SK-N-SH (cell line): ENCODE data around the gene ZNF550. TPM values are rescaled to one million over a fixed set of nuclear protein-coding genes. Genes with fewer than 3 reads are reported as not detected.

ENCODE experiments used
- CTCF ChIA-PET: fragments of 300-600, 350-600 bp; formaldehyde crosslinking; extraction: SDS; loops from one replicate; lab custom pipeline; 2021; lab: Yijun Ruan, JAX
- POLR2A ChIA-PET: fragments of 350-600 bp; sonication (Branson Sonifier 250); formaldehyde crosslinking; extraction: SDS; loops from one replicate; lab custom pipeline; 2020; ENCODE audit warnings: antibody characterized with exemption, inconsistent platforms; lab: Yijun Ruan, JAX
- DNase-seq: peaks from one replicate; pipeline ENCODE4 v3.0.0; 2012
- H2AFZ ChIP-seq: fragments of 200-600 bp; sonication (generic); 2 replicates; pipeline ENCODE4 v1.8.1; 2016; ENCODE audit warnings: antibody characterized with exemption, mild to moderate bottlenecking, low read depth
- H3F3A ChIP-seq: fragments of 200-600 bp; sonication (generic); replicated peaks from 2 replicates; pipeline ENCODE3; 2016; ENCODE audit warnings: antibody characterized with exemption, mild to moderate bottlenecking; ENCODE audit not compliant: insufficient read depth
- H3K27ac ChIP-seq, 2 experiments: fragments of 200-500 bp in 1 of 2; fragments of 200-600 bp in 1 of 2; sonication (Bioruptor generic) in 1 of 2; sonication (generic), shearing (Covaris generic) in 1 of 2; 2 replicates each; pipeline versions ENCODE4 v1.5.1 to v1.6.1; 2014 to 2016; ENCODE audit warnings: low read depth in 2 of 2, inconsistent platforms in 1 of 2, low read length in 1 of 2, mild to moderate bottlenecking in 1 of 2, mixed read lengths in 1 of 2
- H3K27me3 ChIP-seq: fragments of 200-600 bp; sonication (generic), shearing (Covaris generic); 2 replicates; pipeline ENCODE4 v1.6.1; 2016; ENCODE audit warnings: mixed run types; ENCODE audit not compliant: insufficient read depth
- H3K36me3 ChIP-seq, 2 experiments: fragments of 200-500 bp in 1 of 2; fragments of 200-600 bp in 1 of 2; sonication (Bioruptor generic) in 1 of 2; sonication (generic) in 1 of 2; replicated peaks in 1 of 2; 2 replicates each; pipeline versions ENCODE3 to v1.5.1; 2014 to 2016; ENCODE audit warnings: low read length in 1 of 2, mild to moderate bottlenecking in 1 of 2; ENCODE audit not compliant: insufficient read depth in 2 of 2, control insufficient read depth in 1 of 2
- H3K4me1 ChIP-seq, 2 experiments: fragments of 200-500 bp in 1 of 2; fragments of 200-600 bp in 1 of 2; sonication (Bioruptor generic) in 1 of 2; sonication (generic), shearing (Covaris generic) in 1 of 2; 2 replicates each; pipeline versions ENCODE4 v1.5.1 to v1.6.1; 2014 to 2016; ENCODE audit warnings: low read depth in 1 of 2, low read length in 1 of 2, mixed run types in 1 of 2; ENCODE audit not compliant: insufficient read depth in 2 of 2, control insufficient read depth in 1 of 2
- H3K4me2 ChIP-seq: fragments of 200-600 bp; sonication (generic), shearing (Covaris generic); 2 replicates; pipeline ENCODE4 v1.6.1; 2017; ENCODE audit warnings: mixed run types
- H3K4me3 ChIP-seq, 2 experiments: fragments of 200-500 bp in 1 of 2; fragments of 200-600 bp in 1 of 2; sonication (Bioruptor generic) in 1 of 2; sonication (generic), shearing (Covaris generic) in 1 of 2; 2 replicates each; pipeline versions ENCODE4 v1.5.1 to v1.8.1; 2014 to 2016; ENCODE audit warnings: low read depth in 2 of 2, inconsistent platforms in 1 of 2, low read length in 1 of 2, mild to moderate bottlenecking in 1 of 2, mixed read lengths in 1 of 2, moderate library complexity in 1 of 2
- H3K79me2 ChIP-seq: fragments of 200-600 bp; sonication (generic); 2 replicates; pipeline ENCODE4 v1.8.1; 2017; ENCODE audit warnings: mild to moderate bottlenecking; ENCODE audit not compliant: insufficient read depth
- H3K9ac ChIP-seq: fragments of 200-600 bp; sonication (generic); 2 replicates; pipeline ENCODE4 v1.6.1; 2017; ENCODE audit warnings: mixed run types
- H3K9me2 ChIP-seq: fragments of 200-600 bp; sonication (generic); 2 replicates; pipeline ENCODE4 v1.6.1; 2017; ENCODE audit warnings: mixed run types
- H3K9me3 ChIP-seq: fragments of 200-600 bp; sonication (generic); 2 replicates; pipeline ENCODE4 v1.6.1; 2017; ENCODE audit warnings: mixed run types, mild to moderate bottlenecking, moderate library complexity
- H4K20me1 ChIP-seq: fragments of 200-600 bp; sonication (generic); 2 replicates; pipeline ENCODE4 v1.6.1; 2017; ENCODE audit warnings: mild to moderate bottlenecking, mixed run types; ENCODE audit not compliant: insufficient read depth
- CHD2 ChIP-seq: fragments of 150-350 bp; IDR thresholded peaks from 2 replicates; pipeline ENCODE4 v1.6.1; 2018; ENCODE audit warnings: low read length; ENCODE audit not compliant: partially characterized antibody
- ELF1 ChIP-seq: IDR thresholded peaks from 2 replicates; pipeline ENCODE4 v1.4.0; 2012
- EZH2phosphoT487 ChIP-seq: fragments of 200-600 bp; sonication (generic); IDR thresholded peaks from 2 replicates; pipeline ENCODE4 v1.6.1; 2017; ENCODE audit warnings: low read depth, mixed run types, mild to moderate bottlenecking, antibody characterized with exemption, moderate library complexity, borderline replicate concordance
- FOXJ3 ChIP-seq: sonication (generic); formaldehyde crosslinking; IDR thresholded peaks from 2 replicates; pipeline ENCODE4 v1.5.1; 2020; ENCODE audit warnings: mild to moderate bottlenecking, missing genetic modification reagents
- JUND ChIP-seq: IDR thresholded peaks from 2 replicates; pipeline ENCODE4 v1.4.0; 2012
- MAX ChIP-seq: IDR thresholded peaks from 2 replicates; pipeline ENCODE4 v1.4.0; 2012; ENCODE audit warnings: low read depth
- MEF2A ChIP-seq: IDR thresholded peaks from 2 replicates; pipeline ENCODE4 v1.4.0; 2012; ENCODE audit warnings: low read depth, borderline replicate concordance
- NFIC ChIP-seq: IDR thresholded peaks from 2 replicates; pipeline ENCODE4 v1.4.0; 2012; ENCODE audit warnings: borderline replicate concordance
- NRF1 ChIP-seq: IDR thresholded peaks from 2 replicates; pipeline ENCODE4 v1.6.1; 2012; ENCODE audit warnings: low read depth, mild to moderate bottlenecking, low read length
- POLR2AphosphoS5 ChIP-seq: IDR thresholded peaks from 2 replicates; pipeline ENCODE4 v1.6.1; 2012; ENCODE audit warnings: low read depth, low read length
- RCOR1 ChIP-seq: fragments of 150-350 bp; IDR thresholded peaks from 2 replicates; pipeline ENCODE4 v1.6.1; 2017; ENCODE audit warnings: antibody characterized with exemption, low read length
- RXRA ChIP-seq: IDR thresholded peaks from 2 replicates; pipeline ENCODE4 v1.4.0; 2012; ENCODE audit warnings: low read depth, mild to moderate bottlenecking, borderline replicate concordance
- SIN3A ChIP-seq: IDR thresholded peaks from 2 replicates; pipeline ENCODE4 v1.6.1; 2012; ENCODE audit warnings: low read depth, mild to moderate bottlenecking, low read length, moderate library complexity, borderline replicate concordance
- TEAD4 ChIP-seq: IDR thresholded peaks from 2 replicates; pipeline ENCODE4 v1.4.0; 2012; ENCODE audit warnings: mild to moderate bottlenecking, borderline replicate concordance; ENCODE audit not compliant: insufficient read depth
- YY1 ChIP-seq: IDR thresholded peaks from 2 replicates; pipeline ENCODE4 v1.4.0; 2012; ENCODE audit warnings: low read depth, mild to moderate bottlenecking
- WGBS: methylation state at CpG from one replicate; pipeline ENCODE4 v1.1.6; 2017; ENCODE audit warnings: low lambda C conversion rate; 5-methylcytosine and 5-hydroxymethylcytosine counted together
- polyA plus RNA-seq, 3 experiments: library from polyadenylated mRNA; depleted of rRNA; stranded (reverse); fragments of >200 nt; gene quantifications; 2 replicates each; pipeline ENCODE4 v1.2.3, GENCODE V29; 2012
- TF ChIP-seq, protein P1 (sequence below): fragments of 150-350 bp; IDR thresholded peaks from 2 replicates; pipeline ENCODE4 v1.6.1; 2017; ENCODE audit warnings: antibody characterized with exemption, low read length, low read depth, borderline replicate concordance
- TF ChIP-seq, protein P2 (sequence below): fragments of 200-600 bp; sonication (generic); IDR thresholded peaks from 2 replicates; pipeline ENCODE4 v1.6.1; 2017; ENCODE audit warnings: antibody characterized with exemption, mild to moderate bottlenecking, moderate library complexity

Gene ZNF550
- polyA plus RNA-seq, 1 of the 3 experiments (the other 2 are of a cell fraction): 5.7 TPM

GRCh38 chr19:57559404-57560025 is at the start of gene ZNF550 (continued):
- TF ChIP-seq ELF1: no peak
- TF ChIP-seq CHD2: peak; percentile 83
- TF ChIP-seq MAX: peak; percentile 85
- no peak for TF ChIP-seq EZH2phosphoT487
- peak; percentile 81 for TF ChIP-seq POLR2AphosphoS5
- no peak for TF ChIP-seq YY1
- no peak for TF ChIP-seq MEF2A
- no peak for TF ChIP-seq NRF1
- TF ChIP-seq FOXJ3: no peak
- TF ChIP-seq, protein P1, sequence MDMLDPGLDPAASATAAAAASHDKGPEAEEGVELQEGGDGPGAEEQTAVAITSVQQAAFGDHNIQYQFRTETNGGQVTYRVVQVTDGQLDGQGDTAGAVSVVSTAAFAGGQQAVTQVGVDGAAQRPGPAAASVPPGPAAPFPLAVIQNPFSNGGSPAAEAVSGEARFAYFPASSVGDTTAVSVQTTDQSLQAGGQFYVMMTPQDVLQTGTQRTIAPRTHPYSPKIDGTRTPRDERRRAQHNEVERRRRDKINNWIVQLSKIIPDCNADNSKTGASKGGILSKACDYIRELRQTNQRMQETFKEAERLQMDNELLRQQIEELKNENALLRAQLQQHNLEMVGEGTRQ: no peak

DNA sequence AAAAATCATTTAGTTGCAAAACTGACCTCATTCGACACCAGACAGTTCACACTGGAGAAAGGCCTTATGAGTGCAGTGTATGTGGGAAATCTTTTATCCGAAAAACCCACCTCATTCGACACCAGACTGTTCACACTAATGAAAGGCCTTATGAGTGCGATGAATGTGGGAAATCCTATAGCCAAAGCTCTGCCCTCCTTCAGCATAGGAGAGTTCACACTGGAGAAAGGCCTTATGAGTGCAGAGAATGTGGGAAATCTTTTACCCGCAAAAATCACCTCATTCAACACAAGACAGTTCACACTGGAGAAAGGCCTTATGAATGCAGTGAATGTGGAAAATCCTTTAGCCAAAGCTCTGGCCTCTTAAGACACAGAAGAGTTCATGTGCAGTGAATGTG is 47.3 kb upstream of the ZNF550 start:
- Histone ChIP-seq H3K4me1 (no peaks in the 10 kb centered on the region), H3K27ac (no peak overlapping the region)
- 98% methylated on average over 5 of the region's 5 CpGs for WGBS
- TF ChIP-seq, protein P2, sequence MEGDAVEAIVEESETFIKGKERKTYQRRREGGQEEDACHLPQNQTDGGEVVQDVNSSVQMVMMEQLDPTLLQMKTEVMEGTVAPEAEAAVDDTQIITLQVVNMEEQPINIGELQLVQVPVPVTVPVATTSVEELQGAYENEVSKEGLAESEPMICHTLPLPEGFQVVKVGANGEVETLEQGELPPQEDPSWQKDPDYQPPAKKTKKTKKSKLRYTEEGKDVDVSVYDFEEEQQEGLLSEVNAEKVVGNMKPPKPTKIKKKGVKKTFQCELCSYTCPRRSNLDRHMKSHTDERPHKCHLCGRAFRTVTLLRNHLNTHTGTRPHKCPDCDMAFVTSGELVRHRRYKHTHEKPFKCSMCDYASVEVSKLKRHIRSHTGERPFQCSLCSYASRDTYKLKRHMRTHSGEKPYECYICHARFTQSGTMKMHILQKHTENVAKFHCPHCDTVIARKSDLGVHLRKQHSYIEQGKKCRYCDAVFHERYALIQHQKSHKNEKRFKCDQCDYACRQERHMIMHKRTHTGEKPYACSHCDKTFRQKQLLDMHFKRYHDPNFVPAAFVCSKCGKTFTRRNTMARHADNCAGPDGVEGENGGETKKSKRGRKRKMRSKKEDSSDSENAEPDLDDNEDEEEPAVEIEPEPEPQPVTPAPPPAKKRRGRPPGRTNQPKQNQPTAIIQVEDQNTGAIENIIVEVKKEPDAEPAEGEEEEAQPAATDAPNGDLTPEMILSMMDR: no peak
- TF ChIP-seq NFIC (no peak), SIN3A (no peak), NRF1 (no peak), RCOR1 (no peak), YY1 (no peak), TEAD4 (no peak), RXRA (no peak), JUND (no peak)
- TF ChIP-seq, all 33 proteins: peak for 0
- H3K9me3 ChIP-seq: no peaks in the 10 kb centered on the region
- no peaks in the 10 kb centered on the region for H3K27me3 ChIP-seq
- peaks cover 16% of the 10 kb centered on the region; the same call in 1 of the 2 replicates for H3K79me2 ChIP-seq
- H3K9ac ChIP-seq: no peak overlapping the region
- H4K20me1 ChIP-seq: no peaks in the 10 kb centered on the region
- peaks cover 23 to 47% of the 10 kb centered on the region in 2 experiments for H3K36me3 ChIP-seq
- CTCF ChIA-PET: no interaction called here
- no peaks in the 10 kb centered on the region for H3K9me2 ChIP-seq
- H3F3A ChIP-seq: no peaks in the 10 kb centered on the region
- no peak overlapping the region for H2AFZ ChIP-seq
- H3K4me2 ChIP-seq: no peak overlapping the region
- POLR2A ChIA-PET: no interaction called here
- no peak for DNase-seq
- H3K4me3 ChIP-seq: no peak overlapping the region; a peak in 1 of 4 replicates
